Astrocyte (in vitro differentiated cells and primary cell): Measurements from ENCODE around the gene OCA2. TPM values are rescaled to one million over a fixed set of nuclear protein-coding genes. Genes with fewer than 3 reads are reported as not detected.

Source experiments
- DNase-seq: peaks from one replicate; pipeline ENCODE4 v3.0.0-alpha.2; 2010; ENCODE audit warnings: low read depth
- FAIRE-seq: peaks from 2 replicates; lab custom pipeline; 2011; peaks lifted over from hg19 to GRCh38; lab: Jason Lieb, UNC
- H2AFZ ChIP-seq: 2 replicates; pipeline ENCODE4 v1.6.0; 2012; ENCODE audit warnings: low read depth, low read length, inconsistent platforms
- H3K27ac ChIP-seq: 2 replicates; pipeline ENCODE4 v1.5.1; 2011; ENCODE audit warnings: low read depth, low read length, inconsistent platforms
- H3K27me3 ChIP-seq: 2 replicates; pipeline ENCODE4 v1.6.0; 2011; ENCODE audit warnings: low read length, inconsistent platforms; ENCODE audit not compliant: insufficient read depth
- H3K36me3 ChIP-seq: 2 replicates; pipeline ENCODE4 v1.5.1; 2011; ENCODE audit warnings: low read length, inconsistent platforms; ENCODE audit not compliant: insufficient read depth
- H3K4me1 ChIP-seq: 2 replicates; pipeline ENCODE4 v1.5.1; 2011; ENCODE audit warnings: low read length, inconsistent platforms; ENCODE audit not compliant: insufficient read depth
- H3K4me2 ChIP-seq: 2 replicates; pipeline ENCODE4 v1.6.0; 2012; ENCODE audit warnings: low read length, inconsistent platforms
- H3K4me3 ChIP-seq: 2 replicates; pipeline ENCODE4 v1.5.1; 2011; ENCODE audit warnings: low read depth, mild to moderate bottlenecking, low read length, inconsistent platforms; ENCODE audit not compliant: insufficient read depth
- H3K79me2 ChIP-seq: 2 replicates; pipeline ENCODE4 v1.6.0; 2012; ENCODE audit warnings: mild to moderate bottlenecking, low read length, inconsistent platforms; ENCODE audit not compliant: insufficient read depth
- H3K9ac ChIP-seq: 2 replicates; pipeline ENCODE4 v1.6.0; 2012; ENCODE audit warnings: mild to moderate bottlenecking, low read length, inconsistent platforms
- H3K9me3 ChIP-seq: 2 replicates; pipeline ENCODE4 v1.5.1; 2012; ENCODE audit warnings: low read depth, mild to moderate bottlenecking, low read length, inconsistent platforms; ENCODE audit not compliant: insufficient read depth
- H4K20me1 ChIP-seq: 2 replicates; pipeline ENCODE4 v1.6.0; 2012; ENCODE audit warnings: low read length, inconsistent platforms; ENCODE audit not compliant: insufficient read depth
- H3K27ac Mint-ChIP-seq: one replicate; pipeline ENCODE4 v1.8.0; 2021; ENCODE audit warnings: mild to moderate bottlenecking, mixed read lengths; ENCODE audit not compliant: unreplicated experiment
- H3K27me3 Mint-ChIP-seq: one replicate; pipeline ENCODE4 v1.8.0; 2021; ENCODE audit warnings: low read depth, mixed read lengths; ENCODE audit not compliant: unreplicated experiment
- H3K36me3 Mint-ChIP-seq: one replicate; pipeline ENCODE4 v1.8.0; 2021; ENCODE audit warnings: low read depth, mixed read lengths; ENCODE audit not compliant: unreplicated experiment
- H3K4me1 Mint-ChIP-seq: one replicate; pipeline ENCODE4 v1.8.0; 2021; ENCODE audit warnings: low read depth, mixed read lengths; ENCODE audit not compliant: unreplicated experiment
- H3K4me3 Mint-ChIP-seq: one replicate; pipeline ENCODE4 v1.8.0; 2021; ENCODE audit warnings: mild to moderate bottlenecking, moderate library complexity, mixed read lengths; ENCODE audit not compliant: unreplicated experiment
- H3K9me3 Mint-ChIP-seq: one replicate; pipeline ENCODE4 v1.8.0; 2021; ENCODE audit warnings: mild to moderate bottlenecking, mixed read lengths; ENCODE audit not compliant: unreplicated experiment
- CTCF ChIP-seq: IDR thresholded peaks from 2 replicates; pipeline ENCODE4 v1.5.1; 2011; ENCODE audit warnings: low read depth, mild to moderate bottlenecking, inconsistent platforms, low read length, moderate library complexity; ENCODE audit not compliant: insufficient read depth
- EZH2 ChIP-seq: IDR thresholded peaks from 2 replicates; pipeline ENCODE4 v1.6.1; 2012; ENCODE audit warnings: mild to moderate bottlenecking, low read length, inconsistent platforms; ENCODE audit not compliant: insufficient read depth
- total RNA-seq: library from RNA; stranded (reverse); gene quantifications from 2 replicates; pipeline ENCODE4 v1.2.1, GENCODE V29; 2021

OCA2 gene
- total RNA-seq, 1 donor from 2014 or later, result 2.9 TPM

GRCh38 chr15:28125673-28126651 is 26.8 kb upstream of the OCA2 start:
- peak; percentile 82 for FAIRE-seq
- Histone ChIP-seq H3K9me3 (no peaks in the 10 kb centered on the region), H3K4me3 (no peak overlapping the region), H3K4me2 (no peak overlapping the region), H3K27ac (no peak overlapping the region), H4K20me1 (peaks cover 36% of the 10 kb centered on the region), H3K79me2 (no peaks in the 10 kb centered on the region), H3K27me3 (no peaks in the 10 kb centered on the region), H2AFZ (no peak overlapping the region), H3K36me3 (peaks cover under 1% of the 10 kb centered on the region), H3K4me1 (no peaks in the 10 kb centered on the region), H3K9ac (no peak overlapping the region)
- Mint-ChIP-seq H3K4me3 (no peak overlapping the region), H3K36me3 (peaks cover 26% of the 10 kb centered on the region), H3K4me1 (peaks cover 2% of the 10 kb centered on the region), H3K9me3 (no peaks in the 10 kb centered on the region), H3K27ac (no peak overlapping the region), H3K27me3 (no peaks in the 10 kb centered on the region)
- peak; percentile 63 for TF ChIP-seq CTCF
- TF ChIP-seq EZH2, result no peak
- DNase-seq, result peak; percentile 24

- H3K79me2 ChIP-seq, result no peaks in the 10 kb centered on the region
- H3K9ac ChIP-seq, result no peak overlapping the region
- H3K4me3 ChIP-seq, result no peak overlapping the region
- Mint-ChIP-seq H3K27ac (no peak overlapping the region), H3K4me3 (no peak overlapping the region), H3K27me3 (no peaks in the 10 kb centered on the region), H3K4me1 (peaks cover 2% of the 10 kb centered on the region), H3K36me3 (peaks cover 21% of the 10 kb centered on the region), H3K9me3 (no peaks in the 10 kb centered on the region)
- TF ChIP-seq EZH2, result no peak
- no peak for TF ChIP-seq CTCF
- H3K4me2 ChIP-seq, result no peak overlapping the region
- no peaks in the 10 kb centered on the region for H3K27me3 ChIP-seq
- FAIRE-seq, result no peak
- no peak overlapping the region for H2AFZ ChIP-seq
- DNase-seq, result no peak
- no peaks in the 10 kb centered on the region for H3K4me1 ChIP-seq
- peaks cover 12% of the 10 kb centered on the region for H3K36me3 ChIP-seq
- H3K27ac ChIP-seq, result no peak overlapping the region
- H3K9me3 ChIP-seq, result no peaks in the 10 kb centered on the region
- H4K20me1 ChIP-seq, result peaks cover 36% of the 10 kb centered on the region
Measured at GRCh38 chr15:28124841-28125240, 25.7 kb upstream of the OCA2 start.
